HG03039 (cell line): ENCODE data around the gene ELL.

ENCODE experiments used
- ATAC-seq: cut with Tn5 transposase; IDR thresholded peaks from one replicate; pipeline ENCODE4 v1.9.1; 2021; ENCODE audit warnings: mild to moderate bottlenecking, moderate library complexity; ENCODE audit not compliant: unreplicated experiment

ELL gene

GRCh38 chr19:18506101-18506930 is 15.6 kb downstream of the ELL start:
- no peak for ATAC-seq

- no peak for ATAC-seq
Observed at GRCh38 chr19:18504886-18505610, 16.8 kb downstream of the ELL start.

GRCh38 chr19:18503971-18504885 is 17.6 kb downstream of the ELL start:
- ATAC-seq = no peak

GRCh38 chr19:18503337-18503970 is 18.4 kb downstream of the ELL start:
- ATAC-seq = no peak

GRCh38 chr19:18502638-18503294 is 19.1 kb downstream of the ELL start:
- ATAC-seq = no peak

GRCh38 chr19:18502246-18502637 is 19.6 kb downstream of the ELL start:
- no peak for ATAC-seq

- ATAC-seq = no peak
Observed at GRCh38 chr19:18501832-18502231, 20.0 kb downstream of the ELL start.

- no peak for ATAC-seq
Observed at GRCh38 chr19:18501351-18501750, 20.5 kb downstream of the ELL start.

GRCh38 chr19:18500799-18501198 is 21.1 kb downstream of the ELL start:
- no peak for ATAC-seq

GRCh38 chr19:18500376-18500775 is 21.5 kb downstream of the ELL start:
- ATAC-seq = no peak

- ATAC-seq = no peak
Observed at GRCh38 chr19:18499055-18499775, 22.7 kb downstream of the ELL start.

GRCh38 chr19:18496980-18497256 is 25.0 kb downstream of the ELL start:
- no peak for ATAC-seq

GRCh38 chr19:18496167-18496979 is 25.5 kb downstream of the ELL start:
- ATAC-seq = no peak

GRCh38 chr19:18495204-18495911 is 26.5 kb downstream of the ELL start:
- no peak for ATAC-seq

- no peak for ATAC-seq
Observed at GRCh38 chr19:18494267-18494607, 27.6 kb downstream of the ELL start.

GRCh38 chr19:18493440-18494266 is 28.2 kb downstream of the ELL start:
- ATAC-seq = no peak
